ENCODE results near the gene AKAP9.
A peak's percentile ranks its signal among the peaks of the same experiment; 100 is the strongest.
"Not testable (repeated sequence)": the region's sequence is repeated elsewhere in the genome, so short reads cannot be mapped to it uniquely, and the experiment has no call there.

Gene AKAP9

GRCh38 chr7:92072121-92072520, 131.5 kb downstream of the AKAP9 start:
- no peak for DNase-seq

DNA sequence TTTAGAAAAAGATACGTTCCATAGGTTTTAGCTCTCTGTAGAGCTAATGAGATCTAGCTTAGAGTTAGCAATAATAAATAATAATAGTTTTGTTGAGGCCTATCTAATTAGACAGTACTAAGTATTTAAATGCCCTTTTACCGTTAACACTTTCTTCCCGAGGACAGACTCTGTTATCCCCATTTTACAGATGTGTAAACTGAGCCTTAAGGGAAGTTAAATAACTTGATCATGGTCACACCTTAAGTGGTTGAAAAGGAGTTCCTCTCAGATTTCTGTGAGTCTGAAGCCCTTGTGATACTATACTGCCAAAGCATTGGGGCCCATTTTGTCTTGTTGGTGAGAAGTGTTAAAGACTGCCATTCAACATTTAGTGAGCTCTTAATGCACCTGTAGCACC, 132.0 kb downstream of the AKAP9 start:
- DNase-seq = no peak

DNA sequence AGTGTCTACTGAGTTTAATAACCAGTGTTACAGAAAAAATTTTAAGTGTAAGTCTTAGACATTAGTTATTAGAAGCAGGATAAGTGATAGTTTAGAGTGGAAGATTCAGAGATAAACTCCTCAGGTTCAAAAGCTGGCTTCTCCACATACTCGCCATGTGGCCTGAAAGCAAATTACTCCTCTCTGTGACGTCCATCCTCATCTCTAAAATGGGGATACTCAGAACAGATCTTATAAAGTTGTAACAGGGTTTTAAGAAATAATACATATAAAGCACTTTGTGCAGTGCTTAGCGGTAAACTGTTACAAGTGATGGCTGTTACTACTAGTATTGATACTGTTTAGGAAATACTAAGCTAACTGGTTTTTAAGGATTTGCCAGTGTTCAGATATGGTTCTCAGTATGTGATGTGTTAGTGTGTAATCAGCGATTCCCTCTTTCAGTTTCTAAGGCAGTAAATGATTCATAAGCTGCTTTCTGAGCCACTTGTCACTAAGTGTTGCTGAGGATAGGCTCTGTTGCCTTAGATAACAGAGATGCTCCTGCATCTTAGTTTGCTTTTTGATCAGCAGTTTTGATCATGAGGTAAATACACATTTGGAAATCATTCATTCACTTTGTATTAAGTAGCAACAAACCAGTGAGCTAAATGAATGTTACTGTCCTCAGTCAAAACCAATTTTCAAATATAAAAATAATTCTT, 134.9 kb downstream of the AKAP9 start:
- DNase-seq = no peak

DNA sequence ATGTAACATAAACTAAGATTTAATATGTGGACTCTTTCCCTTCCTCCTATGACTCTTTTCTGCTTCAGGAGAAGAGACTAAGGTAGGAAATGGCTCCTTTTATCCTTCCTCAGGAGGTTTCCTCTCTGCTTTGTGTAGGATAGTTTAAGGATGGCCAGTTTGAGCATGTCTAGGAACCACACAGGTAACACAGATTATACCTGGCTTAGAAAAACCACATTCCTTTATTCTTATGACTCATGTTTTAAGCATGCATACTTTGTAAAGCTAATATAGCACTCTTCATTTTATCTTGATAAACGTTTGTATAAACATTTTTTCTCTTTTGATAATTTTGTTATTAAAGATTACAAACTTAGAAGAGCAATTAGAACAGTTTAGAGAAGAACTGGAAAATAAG, 135.8 kb downstream of the AKAP9 start:
- no peak for DNase-seq

GRCh38 chr7:92083922-92084321, 143.3 kb downstream of the AKAP9 start:
- not testable (repeated sequence) for DNase-seq

DNA sequence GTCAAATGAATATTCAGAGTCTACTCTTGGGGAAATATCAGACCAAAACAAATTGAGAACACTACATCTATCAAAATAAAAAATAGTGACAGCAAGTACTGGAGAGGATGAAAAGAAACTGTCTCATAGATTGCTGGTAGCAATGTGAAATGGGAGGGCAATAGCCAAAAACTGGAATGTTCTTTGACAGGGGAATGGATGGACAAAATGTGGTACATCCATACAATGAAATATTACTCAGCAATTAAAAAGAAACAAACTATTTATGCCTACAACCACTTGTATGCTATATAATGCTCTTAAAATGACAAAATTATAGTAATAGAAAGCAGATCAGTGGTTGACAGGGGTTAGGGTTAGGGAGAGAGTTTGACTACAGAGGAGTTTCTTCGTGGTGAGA, 147.6 kb downstream of the AKAP9 start:
- DNase-seq = no peak

- DNase-seq = no peak
Observed at GRCh38 chr7:92092210-92092609, 151.5 kb downstream of the AKAP9 start.

DNA sequence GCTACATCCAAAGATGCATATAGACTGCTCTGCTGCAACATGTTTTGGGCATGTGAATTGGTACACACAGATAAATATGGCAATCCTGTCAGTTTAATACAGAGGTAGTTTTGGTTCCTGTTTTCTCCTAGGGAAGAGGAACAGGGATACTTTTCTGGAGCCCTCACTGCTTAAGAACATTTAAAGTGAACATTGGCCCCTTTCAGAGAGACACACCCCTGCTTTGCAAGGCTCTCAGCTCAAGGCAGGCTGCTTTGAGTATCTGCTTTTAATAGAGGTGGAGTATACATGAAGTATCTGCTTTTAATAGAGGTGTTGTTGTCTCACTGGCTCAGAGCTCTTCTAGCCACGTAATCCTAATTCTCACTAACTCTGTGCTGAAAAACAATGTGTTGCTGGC, 154.7 kb downstream of the AKAP9 start:
- DNase-seq = no peak

DNA sequence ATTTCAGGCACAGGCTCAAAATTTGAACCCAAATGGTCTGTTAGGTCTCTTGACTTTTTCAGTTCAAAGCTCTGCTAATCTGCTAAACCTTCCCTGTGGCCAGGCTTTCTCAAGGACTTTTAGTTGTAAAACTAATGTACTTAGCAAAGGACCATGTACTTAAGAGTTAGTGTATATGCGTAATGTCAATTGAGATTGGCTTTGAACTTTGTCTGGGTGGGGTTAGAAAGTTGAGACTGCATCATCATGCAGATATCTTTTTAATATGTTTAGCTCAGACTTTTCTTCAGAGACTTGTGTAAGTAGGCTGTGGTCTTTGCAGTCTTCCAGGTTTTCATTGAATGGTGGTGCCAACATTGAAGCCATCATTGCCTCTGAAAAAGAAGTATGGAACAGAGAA, 159.9 kb downstream of the AKAP9 start:
- no peak for DNase-seq

DNA sequence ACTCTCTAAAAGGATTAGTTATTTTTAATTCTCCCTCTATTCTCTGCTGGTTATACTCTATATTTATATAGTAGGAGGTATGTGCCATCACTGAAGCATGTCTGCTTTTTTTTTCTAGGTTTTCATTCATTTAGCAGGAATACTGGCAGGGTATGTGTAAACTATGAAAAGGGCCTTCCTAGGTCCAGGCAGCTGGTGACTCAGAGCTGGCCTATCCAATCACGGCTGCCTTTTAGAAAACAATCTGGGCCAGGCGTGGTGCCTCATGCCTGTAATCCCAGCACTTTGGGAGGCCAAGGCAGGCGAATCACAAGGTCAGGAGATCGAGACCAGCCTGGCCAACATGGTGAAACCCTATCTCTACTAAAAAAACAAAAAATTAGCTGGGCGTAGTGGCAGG, 162.2 kb downstream of the AKAP9 start:
- not testable (repeated sequence) for DNase-seq

GRCh38 chr7:92108821-92109220, 168.2 kb downstream of the AKAP9 start:
- DNase-seq = no peak

DNA sequence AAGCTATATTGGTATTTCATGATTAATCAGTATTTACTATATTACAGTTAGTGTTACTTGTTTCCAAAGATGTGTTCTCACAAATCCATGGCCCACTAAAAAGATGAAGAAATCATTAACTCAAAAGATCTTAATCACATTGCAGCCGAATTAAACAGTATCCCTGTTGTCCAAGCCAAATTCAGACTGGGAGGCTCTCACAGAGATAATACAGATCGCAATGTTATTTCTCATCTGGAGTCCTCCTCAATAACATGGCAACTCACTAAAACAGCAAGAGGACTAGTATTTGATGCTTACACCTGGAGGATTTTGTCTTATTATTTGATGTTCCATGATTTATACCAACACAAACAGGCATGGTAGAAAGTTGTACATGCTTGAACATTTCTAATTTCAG, 170.2 kb downstream of the AKAP9 start:
- DNase-seq = no peak

DNA sequence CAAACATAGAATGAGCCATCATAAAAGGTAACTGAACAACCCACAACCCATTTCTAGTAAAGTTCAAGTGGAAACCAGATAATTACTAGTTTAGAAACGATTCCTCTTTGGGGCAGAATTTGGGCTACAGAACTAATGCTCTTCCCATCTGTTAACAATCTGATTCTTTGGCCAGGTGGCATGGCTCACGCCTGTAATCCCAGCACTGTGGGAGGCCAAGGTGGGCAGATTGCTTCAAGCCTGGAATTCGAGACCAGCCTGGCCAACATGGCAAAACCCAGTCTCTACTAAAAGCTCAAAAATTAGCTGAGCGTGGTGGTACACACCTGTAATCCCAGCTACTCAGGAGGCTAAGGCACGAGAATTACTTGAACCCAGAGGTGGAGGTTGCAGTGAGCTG, 175.2 kb downstream of the AKAP9 start:
- DNase-seq = no peak

GRCh38 chr7:92116949-92117348, 176.3 kb downstream of the AKAP9 start:
- no peak for DNase-seq

GRCh38 chr7:92119213-92119759, 178.6 kb downstream of the AKAP9 start:
- no peak for DNase-seq

DNA sequence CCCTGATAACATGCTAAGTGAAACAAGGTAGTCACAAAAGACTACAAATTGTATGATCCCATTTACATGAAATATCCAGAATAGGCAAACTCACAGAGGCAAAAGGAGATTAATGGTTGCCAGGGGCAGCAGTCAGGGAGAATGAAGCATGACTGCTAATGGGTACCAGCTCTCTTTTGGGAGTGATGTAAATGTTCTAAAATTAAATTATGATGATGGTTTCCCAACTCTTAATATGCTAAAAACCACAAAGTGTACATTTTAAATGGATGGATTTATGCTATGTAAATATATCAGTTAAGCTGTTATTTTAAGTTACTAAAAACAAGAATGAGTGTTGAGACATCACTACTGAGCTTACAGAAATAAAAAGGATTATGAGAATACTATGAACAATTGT, 181.0 kb downstream of the AKAP9 start:
- DNase-seq = no peak

DNA sequence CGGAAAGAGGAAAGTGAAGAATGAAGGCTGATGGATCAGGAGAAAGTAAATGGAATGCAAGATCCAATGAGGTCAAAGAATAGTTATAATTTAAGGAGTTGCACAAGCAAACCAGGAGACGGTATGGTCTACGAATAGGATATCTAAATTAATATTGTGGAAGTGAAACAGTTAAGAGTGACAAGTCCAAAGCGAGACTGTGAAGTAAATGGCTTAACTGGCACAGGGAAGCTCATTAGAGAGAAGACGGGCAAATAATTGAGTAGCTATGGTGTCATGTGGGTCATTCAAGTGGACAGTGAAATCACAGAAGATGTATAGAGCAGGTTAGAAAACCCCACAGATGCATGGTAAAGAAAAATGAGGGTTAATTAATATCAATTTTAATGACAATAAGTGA, 190.4 kb downstream of the AKAP9 start:
- no peak for DNase-seq

GRCh38 chr7:92131764-92132330, 191.2 kb downstream of the AKAP9 start:
- no peak for DNase-seq

DNA sequence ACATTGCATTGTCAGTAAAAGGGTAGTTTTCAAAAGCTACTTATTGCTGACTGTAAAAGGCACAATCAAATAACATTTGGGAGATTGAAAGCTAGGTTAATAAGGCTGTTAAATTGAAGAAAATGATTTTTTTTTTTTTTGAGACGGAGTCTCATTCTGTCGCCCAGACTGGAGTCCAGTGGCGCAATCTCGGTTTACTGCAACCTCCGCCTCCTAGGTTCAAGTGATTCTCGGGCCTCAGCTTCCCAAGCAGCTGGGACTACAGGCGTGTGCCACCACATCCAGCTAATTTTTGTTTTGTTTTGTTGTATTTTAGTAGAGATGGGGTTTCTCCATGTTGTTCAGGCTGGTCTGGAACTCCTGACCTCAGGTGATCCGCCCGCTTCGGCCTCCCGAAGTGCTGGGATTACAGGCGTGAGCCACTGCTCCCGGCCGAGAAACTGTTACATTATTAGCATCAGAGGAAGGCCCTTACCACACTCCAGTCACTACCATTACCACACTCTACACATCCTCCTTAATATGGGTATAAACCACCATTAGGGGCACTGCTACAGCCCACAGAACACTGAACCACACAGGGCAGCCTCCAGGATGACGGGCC, 192.6 kb downstream of the AKAP9 start:
- no peak for DNase-seq

- DNase-seq = peak; percentile 29 to 74
Observed at GRCh38 chr7:92133737-92134270, 193.1 kb downstream of the AKAP9 start.

GRCh38 chr7:92134271-92135051, 193.8 kb downstream of the AKAP9 start, which contains the start of gene CYP51A1:
Gene CYP51A1 (minus strand): TSS chr7:92134477. CDS start chr7:92134364, 113 bp downstream.
- DNase-seq = peak; percentile 90 to 92

DNA sequence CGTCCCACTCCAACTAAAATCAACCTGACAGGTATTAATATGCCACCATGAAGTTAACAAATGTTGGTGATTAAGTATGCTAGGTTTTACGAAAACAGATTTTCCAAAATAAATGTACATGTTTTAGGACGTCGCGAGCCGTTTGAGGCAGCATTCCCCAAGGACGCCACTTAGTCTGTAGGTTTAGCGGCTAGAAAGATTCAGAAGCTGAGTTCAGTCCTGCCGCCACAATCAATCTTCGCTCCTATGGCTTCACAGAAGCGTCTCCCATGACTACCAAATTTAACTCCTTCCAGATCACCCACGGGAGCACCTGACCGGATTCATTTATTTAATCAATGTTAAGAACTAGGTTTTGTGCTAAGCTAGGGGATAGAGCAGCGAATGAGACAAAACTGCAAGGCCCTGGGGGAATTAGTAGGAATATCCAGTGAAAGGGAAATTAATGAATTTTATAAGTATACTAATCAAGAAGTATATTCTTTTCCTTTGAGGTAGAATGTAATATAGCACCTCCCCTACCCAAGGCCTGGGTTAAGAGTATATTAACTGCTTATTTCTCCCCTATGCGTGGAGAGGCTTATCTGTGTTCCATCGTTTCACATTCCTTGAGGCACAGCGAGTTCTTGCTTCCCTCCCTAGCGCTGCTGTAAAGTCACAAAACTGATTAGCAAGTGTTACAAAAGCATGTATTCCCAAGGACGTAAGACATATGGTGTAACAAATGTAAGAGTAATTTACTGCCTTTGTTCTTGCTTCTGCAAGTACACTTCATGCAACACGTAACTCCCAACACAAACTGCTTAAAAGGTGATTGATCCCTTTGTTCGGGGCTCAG, 194.6 kb downstream of the AKAP9 start:
- DNase-seq = peak in 1 of 2 donors; percentile 36
